GM12873 (cell line): ENCODE results near the gene BCL7A.

ENCODE experiments used
- TF ChIP-seq, protein P1 (sequence below): IDR thresholded peaks from 2 replicates; pipeline ENCODE4 v1.5.1; 2012; ENCODE audit warnings: low read depth, mild to moderate bottlenecking, moderate library complexity, low read length, control low read depth; ENCODE audit not compliant: insufficient read depth; ENCODE audit errors: missing control alignments

BCL7A gene

DNA sequence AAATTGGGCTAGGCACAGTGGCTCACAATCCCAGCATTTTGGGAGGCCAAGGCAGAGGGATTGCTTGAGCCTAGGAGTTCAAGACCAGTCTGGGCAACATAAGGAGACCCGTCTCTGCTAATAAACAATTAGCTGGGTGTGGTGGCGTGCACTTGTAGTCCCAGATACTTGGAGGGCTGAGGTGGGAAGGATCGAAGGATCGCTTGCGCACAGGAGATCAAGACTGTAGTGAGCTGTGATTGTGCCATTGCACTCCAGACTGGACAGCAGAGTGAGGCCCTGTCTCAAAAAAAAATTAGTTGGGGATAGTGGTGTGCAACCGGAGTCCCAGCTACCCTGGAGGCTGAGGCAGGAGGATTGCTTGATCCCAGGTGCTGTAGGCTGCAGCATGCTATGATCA, 38.7 kb upstream of the BCL7A start:
- TF ChIP-seq, protein P1, sequence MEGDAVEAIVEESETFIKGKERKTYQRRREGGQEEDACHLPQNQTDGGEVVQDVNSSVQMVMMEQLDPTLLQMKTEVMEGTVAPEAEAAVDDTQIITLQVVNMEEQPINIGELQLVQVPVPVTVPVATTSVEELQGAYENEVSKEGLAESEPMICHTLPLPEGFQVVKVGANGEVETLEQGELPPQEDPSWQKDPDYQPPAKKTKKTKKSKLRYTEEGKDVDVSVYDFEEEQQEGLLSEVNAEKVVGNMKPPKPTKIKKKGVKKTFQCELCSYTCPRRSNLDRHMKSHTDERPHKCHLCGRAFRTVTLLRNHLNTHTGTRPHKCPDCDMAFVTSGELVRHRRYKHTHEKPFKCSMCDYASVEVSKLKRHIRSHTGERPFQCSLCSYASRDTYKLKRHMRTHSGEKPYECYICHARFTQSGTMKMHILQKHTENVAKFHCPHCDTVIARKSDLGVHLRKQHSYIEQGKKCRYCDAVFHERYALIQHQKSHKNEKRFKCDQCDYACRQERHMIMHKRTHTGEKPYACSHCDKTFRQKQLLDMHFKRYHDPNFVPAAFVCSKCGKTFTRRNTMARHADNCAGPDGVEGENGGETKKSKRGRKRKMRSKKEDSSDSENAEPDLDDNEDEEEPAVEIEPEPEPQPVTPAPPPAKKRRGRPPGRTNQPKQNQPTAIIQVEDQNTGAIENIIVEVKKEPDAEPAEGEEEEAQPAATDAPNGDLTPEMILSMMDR, result no peak

DNA sequence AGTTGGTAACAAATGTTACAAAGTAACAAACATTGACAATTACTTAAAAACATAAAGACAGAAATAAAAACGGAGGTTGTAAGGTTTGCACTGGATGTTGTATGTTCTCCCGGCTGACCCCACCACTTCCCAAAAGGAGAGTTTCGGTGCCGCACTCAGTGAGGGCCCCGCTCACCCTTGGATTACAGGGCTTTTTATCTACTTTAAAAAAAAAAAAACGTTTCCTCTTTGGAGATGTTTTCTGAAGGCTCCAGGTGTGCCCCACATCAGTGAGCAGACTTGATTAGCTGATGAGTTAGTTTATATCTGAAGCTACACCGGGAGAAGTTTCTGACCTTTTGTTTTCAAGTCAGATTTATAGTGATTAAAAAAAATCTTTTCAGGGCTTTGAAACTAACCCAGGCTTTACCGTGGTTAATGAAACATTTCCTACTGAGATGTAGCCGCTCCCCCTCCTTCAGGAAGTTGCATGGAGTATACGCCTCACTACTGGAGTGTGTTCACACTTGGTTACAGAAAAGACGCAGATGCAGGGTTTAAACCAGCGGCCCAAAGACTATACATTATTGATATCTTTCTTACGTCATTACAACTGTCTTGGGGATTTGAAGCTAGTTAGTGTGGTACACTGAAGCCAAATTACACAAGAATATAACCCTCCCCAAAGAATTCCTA, 38.0 kb upstream of the BCL7A start:
- TF ChIP-seq, protein P1, result no peak

DNA sequence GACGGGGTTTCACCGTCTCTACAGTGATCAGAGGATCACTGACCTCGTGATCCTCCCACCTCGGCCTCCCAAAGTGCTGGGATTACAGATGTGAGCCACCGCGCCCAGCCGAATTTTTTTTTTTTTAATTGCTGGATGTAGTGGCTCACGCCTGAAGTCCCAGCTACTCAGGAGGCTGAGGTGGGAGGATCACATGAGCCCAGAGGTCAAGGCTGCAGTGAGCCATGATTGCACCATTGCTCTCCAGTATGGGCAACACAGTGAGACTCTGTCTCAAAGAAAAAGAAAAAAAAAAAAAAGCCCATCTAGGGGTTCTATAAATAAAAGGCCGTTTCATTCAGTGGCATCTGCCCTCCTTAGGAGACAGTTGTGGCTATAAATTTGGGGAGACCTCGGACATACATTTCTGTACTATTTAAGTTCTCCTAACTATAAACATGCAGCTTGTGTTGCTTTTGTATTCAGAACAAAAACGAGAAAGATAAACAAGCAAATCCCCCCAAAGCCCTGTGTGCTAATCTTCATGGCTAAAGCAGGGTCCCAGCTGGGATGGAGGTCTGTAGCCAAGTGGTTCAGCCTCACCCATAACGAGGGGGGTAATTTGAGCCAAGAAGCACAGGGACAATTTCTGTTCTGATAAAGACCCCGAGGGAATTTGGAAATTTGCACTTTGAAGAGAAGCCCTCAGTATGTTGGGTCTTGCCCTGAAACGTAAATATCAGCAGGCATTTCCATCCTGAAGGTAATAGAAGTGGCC, 35.0 kb upstream of the BCL7A start:
- TF ChIP-seq, protein P1, result no peak

DNA sequence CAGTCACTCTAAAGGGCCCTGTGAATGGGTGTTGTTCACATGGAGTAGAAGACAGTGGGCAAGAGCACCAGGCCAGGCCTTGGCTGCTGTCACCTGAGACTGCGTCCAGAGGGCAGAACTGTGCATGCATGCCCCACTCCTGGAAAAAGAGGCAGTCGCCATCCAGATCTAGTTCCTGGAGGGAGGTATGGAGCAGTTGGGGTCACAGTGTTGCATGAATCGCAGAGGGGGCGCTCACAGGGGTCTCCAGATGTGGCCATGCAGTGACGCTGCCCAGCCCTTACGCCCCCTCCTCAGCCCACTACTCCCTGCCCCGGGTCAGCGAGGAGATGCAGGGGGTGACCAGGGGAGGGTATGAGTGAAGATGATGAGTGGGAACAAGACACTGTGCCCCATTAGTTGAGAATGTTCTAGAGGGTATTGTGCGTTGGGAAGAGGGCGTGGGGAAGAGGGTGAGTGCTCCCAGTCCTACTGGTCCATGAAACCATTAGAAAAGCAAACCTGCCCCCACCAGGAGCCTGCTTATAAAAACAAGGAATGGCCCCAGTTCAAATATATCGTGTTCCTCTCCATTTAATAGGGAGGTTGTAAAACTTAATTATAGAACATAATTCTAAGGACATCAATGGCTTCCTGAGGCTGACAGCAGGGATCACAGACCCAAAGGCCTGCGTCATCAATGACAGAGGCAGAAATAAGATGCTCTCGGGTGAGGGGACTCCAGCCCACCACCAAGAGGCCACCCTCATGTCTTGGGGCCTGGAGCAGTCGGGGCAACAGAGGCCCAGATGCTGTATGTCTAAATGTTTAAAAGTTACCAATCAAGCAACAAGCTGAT, 32.2 kb upstream of the BCL7A start:
- TF ChIP-seq, protein P1, result no peak

DNA sequence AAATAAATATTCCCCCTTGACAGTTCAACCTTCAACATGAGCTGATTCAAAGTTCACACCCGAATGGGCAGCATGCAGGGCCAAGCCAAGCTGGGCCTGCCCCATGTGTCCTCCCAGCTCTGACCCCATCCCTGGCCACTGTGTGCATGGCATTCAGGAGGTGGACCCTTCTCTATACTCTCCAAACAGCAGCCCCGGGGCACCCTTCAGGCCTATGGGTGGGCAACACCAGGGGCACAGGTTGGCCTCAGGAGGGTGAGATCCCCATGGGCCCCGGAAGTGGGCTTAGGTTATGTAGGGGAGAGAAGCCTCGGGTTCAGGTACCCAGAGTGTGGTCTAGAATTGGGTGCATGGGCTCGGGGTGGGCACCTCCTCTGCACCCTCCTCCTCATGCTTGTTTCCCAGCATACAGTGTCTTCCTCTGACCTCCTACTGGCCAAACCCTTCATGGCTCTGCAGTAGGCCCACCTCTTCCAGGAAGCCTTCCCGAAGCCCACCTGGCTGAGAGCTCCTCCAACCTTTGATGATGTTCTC, 31.5 kb upstream of the BCL7A start:
- TF ChIP-seq, protein P1, result no peak

DNA sequence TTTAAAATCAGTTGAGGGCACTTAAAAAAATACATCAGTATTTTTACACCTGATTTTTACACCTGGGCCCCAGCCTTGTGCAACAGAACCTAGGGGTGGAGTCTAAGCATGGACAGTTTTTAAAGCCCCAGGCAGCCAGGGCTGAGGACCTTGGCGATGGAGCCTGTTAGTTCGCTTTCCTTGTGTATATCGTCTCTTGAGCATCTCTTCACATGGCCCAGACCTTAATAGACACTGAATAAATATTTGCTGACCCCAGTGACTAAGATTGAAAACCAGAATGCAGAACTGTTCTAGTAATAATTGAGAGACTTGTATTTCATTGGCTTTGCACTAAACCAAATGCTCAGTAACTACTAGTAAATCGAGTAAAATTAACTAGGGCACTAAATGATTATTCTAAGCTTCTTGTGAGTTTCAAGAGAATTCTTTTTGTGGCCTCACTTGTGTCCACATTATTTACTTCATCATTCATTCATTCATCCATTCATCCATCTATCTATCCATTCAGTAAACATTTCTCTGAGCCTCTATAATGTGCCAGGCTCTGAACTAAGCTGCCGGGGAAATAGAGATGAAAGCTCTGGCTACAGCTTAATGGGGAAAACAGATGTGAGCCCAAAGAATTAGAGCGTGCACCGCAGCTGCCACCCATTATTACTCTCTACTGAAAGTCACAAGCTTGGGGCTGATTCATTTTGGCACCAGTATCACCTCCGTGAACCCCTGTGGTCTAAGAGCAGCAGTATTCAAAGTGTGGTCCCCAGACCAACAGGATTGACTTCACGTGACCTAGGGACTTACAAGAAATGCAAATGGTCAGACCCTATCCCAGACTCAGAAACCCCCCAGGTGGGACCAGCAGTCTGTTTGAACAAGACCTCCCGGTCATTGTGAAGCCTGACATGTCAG, 30.7 kb upstream of the BCL7A start:
- TF ChIP-seq, protein P1, result no peak
